OCI-LY1 (cell line): Measurements from ENCODE around the gene SLK.

ENCODE experiments used
- H2AFZ ChIP-seq: fragments of 200-600 bp; sonication (generic), shearing (Covaris generic); 2 replicates; pipeline ENCODE4 v1.6.0; 2014; ENCODE audit warnings: antibody characterized with exemption, mild to moderate bottlenecking, low read length
- H3F3A ChIP-seq: fragments of 200-600 bp; sonication (generic), shearing (Covaris generic); 2 replicates; pipeline ENCODE4 v1.6.0; 2014; ENCODE audit warnings: mild to moderate bottlenecking, antibody characterized with exemption, low read length, moderate library complexity; ENCODE audit not compliant: insufficient read depth
- H3K27ac ChIP-seq: fragments of 200-600 bp; sonication (generic); 2 replicates; pipeline ENCODE4 v1.5.1; 2014; ENCODE audit warnings: low read length, mixed run types, mild to moderate bottlenecking, low read depth; ENCODE audit not compliant: poor library complexity, severe bottlenecking
- H3K27me3 ChIP-seq: fragments of 200-600 bp; sonication (generic); 2 replicates; pipeline ENCODE4 v1.6.0; 2014; ENCODE audit warnings: antibody characterized with exemption, mild to moderate bottlenecking, low read length, moderate library complexity; ENCODE audit not compliant: insufficient read depth
- H3K36me3 ChIP-seq: fragments of 200-600 bp; sonication (generic); 2 replicates; pipeline ENCODE4 v1.6.1; 2014; ENCODE audit warnings: mild to moderate bottlenecking, antibody characterized with exemption, low read length, moderate library complexity, mixed read lengths; ENCODE audit not compliant: insufficient read depth
- H3K4me1 ChIP-seq: fragments of 200-600 bp; sonication (generic); 2 replicates; pipeline ENCODE4 v1.5.1; 2014; ENCODE audit warnings: mild to moderate bottlenecking, low read length, moderate library complexity; ENCODE audit not compliant: insufficient read depth, severe bottlenecking
- H3K4me2 ChIP-seq: fragments of 200-600 bp; sonication (generic), shearing (Covaris generic); 2 replicates; pipeline ENCODE4 v1.6.1; 2014; ENCODE audit warnings: low read length
- H3K4me3 ChIP-seq: fragments of 200-600 bp; sonication (generic); 2 replicates; pipeline ENCODE4 v1.5.1; 2014; ENCODE audit warnings: low read length, low read depth, mild to moderate bottlenecking, mixed read lengths; ENCODE audit not compliant: poor library complexity, severe bottlenecking
- H3K79me2 ChIP-seq: fragments of 200-600 bp; shearing (Covaris generic); 2 replicates; pipeline ENCODE4 v1.6.1; 2016; ENCODE audit warnings: mixed run types, low read length, mixed read lengths; ENCODE audit not compliant: insufficient read depth
- H3K9ac ChIP-seq: fragments of 200-600 bp; sonication (generic), shearing (Covaris generic); 2 replicates; pipeline ENCODE4 v1.6.1; 2014; ENCODE audit warnings: mild to moderate bottlenecking, low read length, mixed read lengths
- H3K9me2 ChIP-seq: fragments of 200-600 bp; sonication (generic), shearing (Covaris generic); 2 replicates; pipeline ENCODE4 v1.6.1; 2014; ENCODE audit warnings: low read depth, mild to moderate bottlenecking, low read length, mixed read lengths
- H3K9me3 ChIP-seq: fragments of 200-600 bp; shearing (Covaris generic); 2 replicates; pipeline ENCODE4 v1.6.1; 2014; ENCODE audit warnings: low read length, mixed read lengths
- H4K20me1 ChIP-seq: fragments of 200-600 bp; sonication (generic), shearing (Covaris generic); 2 replicates; pipeline ENCODE4 v1.6.0; 2016; ENCODE audit warnings: mild to moderate bottlenecking, low read length; ENCODE audit not compliant: insufficient read depth
- EZH2 ChIP-seq: fragments of 200-600 bp; sonication (generic), shearing (Covaris generic); IDR thresholded peaks from 2 replicates; pipeline ENCODE4 v1.8.0; 2017; ENCODE audit warnings: borderline replicate concordance, mixed run types, mild to moderate bottlenecking, antibody characterized with exemption, low read length, moderate library complexity, mixed read lengths
- TF ChIP-seq, protein P1 (sequence below): fragments of 200-600 bp; sonication (generic), shearing (Covaris generic); IDR thresholded peaks from 2 replicates; pipeline ENCODE4 v1.5.1; 2017; ENCODE audit warnings: mild to moderate bottlenecking, antibody characterized with exemption, low read length, moderate library complexity, mixed read lengths

SLK gene

DNA sequence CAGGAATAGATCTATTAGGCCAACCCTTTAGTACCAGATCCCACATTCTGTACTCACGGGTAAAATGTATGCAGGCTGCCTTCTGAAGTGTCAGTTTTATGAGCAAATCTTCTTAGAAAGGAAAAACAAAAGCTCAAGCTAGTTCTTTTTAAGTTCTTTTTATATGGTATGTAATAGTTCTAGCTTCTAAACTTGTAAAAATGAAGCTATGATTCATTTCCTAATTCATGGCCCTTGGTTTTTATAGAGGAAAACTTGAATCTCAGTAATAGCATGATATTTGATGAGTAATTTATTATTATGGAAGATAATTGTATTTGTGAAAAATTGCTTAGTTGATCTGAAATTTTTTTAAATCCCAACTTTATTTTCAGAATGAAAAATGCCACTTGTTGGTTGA lies 54.3 kb downstream of the SLK start:
- Histone ChIP-seq H4K20me1 (no peaks in the 10 kb centered on the region), H3F3A (no peaks in the 10 kb centered on the region), H3K9me2 (no peaks in the 10 kb centered on the region), H3K27ac (no peak overlapping the region), H3K4me3 (no peak overlapping the region), H3K4me2 (no peak overlapping the region), H3K27me3 (no peaks in the 10 kb centered on the region), H2AFZ (no peak overlapping the region), H3K36me3 (peaks cover 69% of the 10 kb centered on the region; the same call in 1 of the 2 replicates), H3K4me1 (no peaks in the 10 kb centered on the region), H3K79me2 (no peaks in the 10 kb centered on the region), H3K9ac (no peak overlapping the region), H3K9me3 (no peaks in the 10 kb centered on the region)
- no peak for TF ChIP-seq EZH2
- TF ChIP-seq, protein P1, sequence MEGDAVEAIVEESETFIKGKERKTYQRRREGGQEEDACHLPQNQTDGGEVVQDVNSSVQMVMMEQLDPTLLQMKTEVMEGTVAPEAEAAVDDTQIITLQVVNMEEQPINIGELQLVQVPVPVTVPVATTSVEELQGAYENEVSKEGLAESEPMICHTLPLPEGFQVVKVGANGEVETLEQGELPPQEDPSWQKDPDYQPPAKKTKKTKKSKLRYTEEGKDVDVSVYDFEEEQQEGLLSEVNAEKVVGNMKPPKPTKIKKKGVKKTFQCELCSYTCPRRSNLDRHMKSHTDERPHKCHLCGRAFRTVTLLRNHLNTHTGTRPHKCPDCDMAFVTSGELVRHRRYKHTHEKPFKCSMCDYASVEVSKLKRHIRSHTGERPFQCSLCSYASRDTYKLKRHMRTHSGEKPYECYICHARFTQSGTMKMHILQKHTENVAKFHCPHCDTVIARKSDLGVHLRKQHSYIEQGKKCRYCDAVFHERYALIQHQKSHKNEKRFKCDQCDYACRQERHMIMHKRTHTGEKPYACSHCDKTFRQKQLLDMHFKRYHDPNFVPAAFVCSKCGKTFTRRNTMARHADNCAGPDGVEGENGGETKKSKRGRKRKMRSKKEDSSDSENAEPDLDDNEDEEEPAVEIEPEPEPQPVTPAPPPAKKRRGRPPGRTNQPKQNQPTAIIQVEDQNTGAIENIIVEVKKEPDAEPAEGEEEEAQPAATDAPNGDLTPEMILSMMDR = no peak

- no peak overlapping the region for H3K27ac ChIP-seq
- H3K9me2 ChIP-seq = no peaks in the 10 kb centered on the region
- TF ChIP-seq, protein P1 = no peak
- no peak for TF ChIP-seq EZH2
- H3K9me3 ChIP-seq = no peaks in the 10 kb centered on the region
- H2AFZ ChIP-seq = no peak overlapping the region
- no peaks in the 10 kb centered on the region for H3K79me2 ChIP-seq
- no peak overlapping the region for H3K9ac ChIP-seq
- no peaks in the 10 kb centered on the region for H3F3A ChIP-seq
- H3K36me3 ChIP-seq = peaks cover 72% of the 10 kb centered on the region; the same call in 1 of the 2 replicates
- no peaks in the 10 kb centered on the region for H3K27me3 ChIP-seq
- no peak overlapping the region for H3K4me2 ChIP-seq
- no peaks in the 10 kb centered on the region for H3K4me1 ChIP-seq
- no peak overlapping the region for H3K4me3 ChIP-seq
- H4K20me1 ChIP-seq = no peaks in the 10 kb centered on the region
Observed at GRCh38 chr10:104022026-104022425, 55.1 kb downstream of the SLK start.

DNA sequence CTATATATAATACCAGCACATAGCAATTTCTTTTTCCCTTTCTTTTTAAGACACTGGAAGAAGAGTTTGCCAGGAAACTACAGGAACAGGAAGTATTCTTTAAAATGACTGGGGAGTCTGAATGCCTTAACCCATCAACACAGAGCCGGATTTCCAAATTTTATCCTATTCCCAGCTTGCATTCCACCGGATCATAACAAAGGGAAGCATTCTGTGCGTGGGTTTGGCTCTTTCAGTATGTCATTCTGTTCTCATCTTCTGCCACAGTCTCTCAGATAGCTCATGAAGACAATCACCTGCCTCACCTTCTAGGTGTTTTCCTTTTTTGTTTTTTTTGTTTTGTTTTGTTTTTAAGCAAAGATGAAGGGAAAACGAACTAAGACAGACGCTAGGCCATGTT lies 58.6 kb downstream of the SLK start:
- H3K4me3 ChIP-seq = no peak overlapping the region
- H3K9me3 ChIP-seq = no peaks in the 10 kb centered on the region
- H2AFZ ChIP-seq = no peak overlapping the region
- no peaks in the 10 kb centered on the region for H3K79me2 ChIP-seq
- H3K4me2 ChIP-seq = no peak overlapping the region
- no peaks in the 10 kb centered on the region for H3K27me3 ChIP-seq
- no peaks in the 10 kb centered on the region for H3F3A ChIP-seq
- TF ChIP-seq, protein P1 = no peak
- TF ChIP-seq EZH2 = no peak
- no peaks in the 10 kb centered on the region for H3K4me1 ChIP-seq
- no peak overlapping the region for H3K27ac ChIP-seq
- H3K9ac ChIP-seq = no peak overlapping the region
- H4K20me1 ChIP-seq = no peaks in the 10 kb centered on the region
- H3K36me3 ChIP-seq = peaks cover 49% of the 10 kb centered on the region; the same call in 1 of the 2 replicates
- no peaks in the 10 kb centered on the region for H3K9me2 ChIP-seq
